Activated effector memory CD4-positive, alpha-beta T cell treated with anti-CD3 and anti-CD28 coated beads, Interleukin-2, amount 50 U/mL, for 16 hours (primary cell): ENCODE data around the gene WDR13.
"Not testable (repeated sequence)": the region's sequence is repeated elsewhere in the genome, so short reads cannot be mapped to it uniquely, and the experiment has no call there.

Experiments
- DNase-seq: peaks from one replicate; pipeline ENCODE4 v3.0.0-alpha.2; 2020

WDR13 gene

DNA sequence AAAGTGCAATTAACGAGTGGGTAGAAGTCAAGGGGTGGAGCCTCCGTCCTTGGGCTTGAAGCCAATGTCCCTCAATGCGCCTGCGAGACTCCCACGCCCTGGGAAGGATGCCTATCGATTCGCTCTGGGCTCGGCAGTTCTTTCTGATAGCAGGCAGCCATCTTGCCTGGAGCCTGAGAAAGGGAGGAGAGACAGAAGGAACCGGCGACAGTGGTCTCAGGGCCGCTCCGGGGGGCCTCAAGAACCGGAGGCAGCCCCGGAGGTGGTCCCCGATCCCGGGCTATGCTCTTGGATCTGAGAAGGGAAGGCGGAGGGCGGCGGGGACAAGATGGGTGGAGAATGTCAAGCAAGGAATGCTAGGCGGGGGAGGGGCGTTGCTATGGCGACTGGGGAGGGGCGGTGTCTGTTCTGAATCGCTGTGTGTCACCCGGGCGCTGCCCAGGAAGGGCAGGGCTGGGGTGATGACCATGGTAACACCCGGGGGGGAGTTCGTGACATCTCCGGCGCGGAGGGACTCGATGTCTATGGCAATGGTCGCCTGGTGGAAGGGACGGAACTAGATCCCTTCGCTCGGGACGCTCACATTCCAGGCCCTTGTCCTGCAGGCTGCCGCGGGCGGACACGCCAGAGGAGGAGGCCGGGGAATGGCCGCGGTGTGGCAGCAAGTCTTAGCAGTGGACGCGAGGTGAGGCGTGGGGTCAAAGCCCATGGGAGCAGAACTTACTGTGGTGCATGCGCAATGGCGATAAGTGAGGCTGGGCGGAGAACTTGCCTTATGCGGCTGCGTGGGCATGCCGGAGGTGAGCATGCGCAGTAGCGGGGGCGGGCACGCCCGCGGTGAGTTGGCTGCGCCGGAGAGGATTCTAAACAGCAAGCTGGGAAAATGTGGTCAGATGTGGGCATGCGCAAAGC lies at the start of gene WDR13:
TSS of gene WDR13 (plus strand) at position 140 of the 912 bp plus-strand sequence. CDS start at position 645, 505 bp downstream.
- DNase-seq, result peak; percentile 95

DNA sequence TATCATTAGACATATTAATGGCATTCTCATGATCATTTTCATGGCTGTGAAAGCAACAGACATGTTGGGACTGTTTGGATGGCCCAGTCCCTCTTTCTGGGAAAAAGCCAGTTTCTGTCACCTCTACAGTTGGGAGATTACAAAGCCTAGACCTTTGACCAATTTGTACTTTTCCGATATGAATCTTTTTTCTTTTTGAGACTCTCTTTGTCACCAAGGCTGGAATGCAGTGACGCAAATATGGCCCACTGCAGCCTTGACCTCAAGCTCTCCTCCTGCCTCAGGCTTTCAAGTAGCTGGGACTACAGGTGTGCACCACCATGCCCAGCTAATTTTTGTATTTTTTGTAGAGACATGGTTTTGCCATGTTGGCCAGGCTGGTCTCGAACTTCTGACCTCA lies 48.4 kb upstream of the WDR13 start:
- DNase-seq, result no peak

GRCh38 chrX:48555731-48556325 lies 41.5 kb upstream of the WDR13 start:
- not testable (repeated sequence) for DNase-seq

DNA sequence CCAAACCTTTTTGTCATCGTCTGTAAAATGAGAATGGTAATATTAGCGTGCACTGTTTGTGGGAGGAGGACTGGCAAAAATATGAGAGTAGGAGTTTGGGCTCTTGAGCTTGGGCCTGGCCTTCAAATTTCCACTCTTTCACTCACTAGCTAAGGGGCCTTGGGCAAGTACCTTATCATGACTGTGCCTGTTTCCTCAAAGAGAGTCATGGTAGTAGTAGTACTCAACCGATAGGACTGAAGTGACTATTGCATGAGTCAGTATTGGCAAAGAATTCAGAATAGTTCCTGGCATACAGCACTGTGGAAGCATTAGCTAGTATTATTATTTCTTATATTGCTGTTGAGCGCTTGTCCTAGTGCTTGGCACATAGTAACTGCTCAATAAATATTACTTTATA lies 39.0 kb upstream of the WDR13 start:
- no peak for DNase-seq

- no peak for DNase-seq
Measured at GRCh38 chrX:48559636-48560035, 37.7 kb upstream of the WDR13 start.

DNA sequence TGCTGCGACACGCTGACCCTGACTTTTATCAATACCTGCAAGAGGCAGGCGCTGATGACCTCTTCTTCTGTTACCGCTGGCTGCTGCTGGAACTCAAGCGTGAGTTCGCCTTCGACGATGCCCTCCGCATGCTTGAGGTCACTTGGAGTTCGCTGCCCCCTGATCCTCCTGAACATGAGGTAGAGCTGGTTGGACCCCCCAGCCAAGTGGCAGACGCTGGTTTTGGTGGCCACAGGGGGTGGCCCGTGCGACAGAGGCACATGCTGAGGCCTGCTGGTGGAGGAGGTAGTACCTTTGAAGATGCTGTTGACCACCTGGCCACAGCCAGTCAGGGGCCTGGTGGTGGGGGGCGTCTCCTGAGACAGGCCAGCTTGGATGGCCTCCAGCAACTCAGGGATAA lies 37.2 kb upstream of the WDR13 start:
- DNase-seq, result no peak

DNA sequence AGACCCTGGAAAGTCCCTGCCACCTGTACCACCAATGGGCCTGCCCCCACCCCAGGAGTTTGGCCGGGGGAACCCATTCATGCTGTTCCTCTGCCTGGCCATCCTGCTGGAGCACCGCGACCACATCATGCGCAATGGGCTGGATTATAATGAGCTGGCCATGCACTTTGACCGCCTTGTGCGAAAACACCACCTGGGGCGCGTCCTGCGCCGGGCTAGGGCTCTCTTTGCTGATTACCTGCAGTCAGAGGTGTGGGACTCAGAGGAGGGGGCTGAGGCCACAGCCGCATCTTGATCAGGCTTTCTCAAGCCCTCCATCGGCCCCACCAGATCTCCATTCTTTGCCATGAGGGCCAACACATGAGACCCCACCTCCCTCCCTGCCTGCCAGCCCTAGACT lies 36.6 kb upstream of the WDR13 start:
- no peak for DNase-seq

GRCh38 chrX:48569958-48570357 lies 27.3 kb upstream of the WDR13 start:
- DNase-seq, result no peak

DNA sequence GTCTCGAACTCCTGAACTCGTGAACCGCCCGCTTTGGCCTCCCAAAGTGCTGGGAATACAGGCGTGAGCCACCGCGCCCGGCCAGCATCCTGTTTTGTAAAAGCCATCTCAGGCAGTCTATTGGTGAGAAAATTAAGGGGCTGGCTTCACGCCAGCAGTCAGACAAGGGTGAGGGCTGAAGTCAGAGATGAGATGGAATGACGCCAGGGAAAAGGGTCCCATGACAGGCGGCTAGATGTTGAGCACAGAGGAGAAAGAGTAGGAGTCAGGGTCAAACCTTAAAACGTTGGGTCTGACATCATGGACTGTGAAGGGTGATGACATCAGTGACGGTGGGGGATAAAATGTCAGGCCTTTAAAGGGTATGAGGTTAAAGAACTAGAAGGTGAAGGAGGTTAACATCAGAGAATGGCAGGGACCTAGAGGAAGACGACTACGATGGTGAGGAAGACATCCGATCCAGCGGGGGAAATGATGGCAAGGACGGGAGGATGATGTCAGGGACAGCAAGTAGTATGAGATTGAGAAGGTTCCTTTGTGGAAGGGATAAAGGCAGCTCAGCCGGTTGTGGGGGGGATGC lies 23.5 kb upstream of the WDR13 start:
- DNase-seq, result peak; percentile 63

GRCh38 chrX:48574270-48575266 lies 22.7 kb upstream of the WDR13 start, which contains the start of gene RBM3:
TSS of gene RBM3 (plus strand) at chrX:48574484. CDS start at chrX:48575181, 697 bp downstream.
- peak; percentile 97 for DNase-seq

DNA sequence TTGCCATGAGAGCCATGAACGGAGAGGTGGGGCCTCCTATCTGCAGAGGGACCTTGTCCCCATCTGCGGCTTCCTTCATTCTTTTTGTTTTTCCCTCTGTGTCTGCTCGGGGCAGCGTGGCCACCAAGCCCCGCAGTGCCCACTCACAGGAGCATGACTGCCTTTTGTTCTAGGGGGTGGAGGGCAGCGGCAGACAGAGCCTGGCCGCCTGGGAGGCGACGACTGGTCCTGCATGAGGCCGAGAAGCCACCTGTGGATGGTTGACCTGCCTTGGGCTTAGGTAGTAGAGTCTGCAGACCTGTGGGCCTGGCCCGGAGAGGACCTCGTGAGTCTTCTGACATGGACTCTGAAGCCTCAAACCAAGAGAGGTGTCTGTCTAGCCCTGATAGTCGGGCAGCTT lies 21.6 kb upstream of the WDR13 start:
- DNase-seq, result no peak

- DNase-seq, result no peak
Measured at GRCh38 chrX:48576108-48576507, 21.2 kb upstream of the WDR13 start.

DNA sequence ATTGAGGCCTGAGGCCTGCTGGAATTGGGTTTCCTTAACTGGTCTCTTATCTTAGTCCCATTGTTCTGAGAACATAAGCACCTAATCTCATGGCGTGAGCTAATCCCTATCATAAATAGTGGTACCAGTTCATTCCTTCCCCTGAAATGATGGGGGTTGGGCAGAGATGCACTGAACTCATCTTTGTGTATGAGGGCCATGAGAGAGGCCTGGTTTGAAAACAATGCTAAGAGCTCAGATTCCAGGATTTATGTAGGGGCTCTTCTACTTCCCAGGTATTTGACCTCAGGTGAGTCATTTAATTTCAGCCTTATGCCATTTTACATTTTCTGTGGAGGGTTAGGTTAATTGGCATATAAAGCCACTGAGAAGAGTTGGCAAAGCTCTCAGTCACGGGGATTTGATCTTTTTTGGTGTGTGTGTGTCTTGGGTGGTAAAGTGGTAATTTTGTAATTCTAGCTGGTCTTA lies 18.6 kb upstream of the WDR13 start:
- no peak for DNase-seq

DNA sequence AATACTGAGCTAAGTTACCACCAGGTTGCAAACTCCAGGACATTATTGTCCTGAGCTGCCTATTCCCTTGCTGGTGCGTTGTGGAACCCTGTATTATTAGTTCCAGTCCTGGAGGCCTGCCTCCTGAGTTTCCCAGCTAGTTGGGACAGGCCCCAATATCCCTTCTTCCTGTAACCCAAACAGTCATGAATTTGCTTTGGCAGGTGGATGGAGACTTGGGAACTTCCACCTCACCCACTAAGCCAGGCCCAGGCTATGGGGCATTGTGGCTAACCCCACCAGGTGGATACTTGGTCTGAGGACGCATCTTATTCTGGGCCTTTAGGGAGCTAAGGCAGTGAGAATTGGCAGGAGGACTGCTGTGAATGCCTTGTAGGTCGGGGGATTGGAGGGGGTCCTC lies 18.0 kb upstream of the WDR13 start:
- DNase-seq, result no peak

DNA sequence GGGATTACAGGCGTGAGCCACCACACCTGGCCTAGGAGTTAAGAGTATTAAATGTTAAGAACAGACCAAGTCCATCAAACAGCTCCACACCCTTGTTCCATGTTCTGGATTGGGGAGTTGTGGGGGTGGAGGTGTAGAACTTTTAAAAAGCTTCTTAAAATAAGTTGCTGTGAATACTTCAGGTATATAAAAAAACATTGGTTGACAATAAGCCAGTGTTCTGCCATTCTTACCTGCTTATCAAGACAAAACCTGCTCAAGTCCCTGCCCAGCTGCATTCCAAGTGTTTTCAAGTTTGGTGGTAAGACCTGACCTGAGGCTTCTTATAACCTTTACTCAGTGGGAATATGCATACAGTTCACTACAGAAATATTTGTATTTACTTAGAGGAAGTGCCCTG lies 16.6 kb upstream of the WDR13 start:
- DNase-seq, result no peak

DNA sequence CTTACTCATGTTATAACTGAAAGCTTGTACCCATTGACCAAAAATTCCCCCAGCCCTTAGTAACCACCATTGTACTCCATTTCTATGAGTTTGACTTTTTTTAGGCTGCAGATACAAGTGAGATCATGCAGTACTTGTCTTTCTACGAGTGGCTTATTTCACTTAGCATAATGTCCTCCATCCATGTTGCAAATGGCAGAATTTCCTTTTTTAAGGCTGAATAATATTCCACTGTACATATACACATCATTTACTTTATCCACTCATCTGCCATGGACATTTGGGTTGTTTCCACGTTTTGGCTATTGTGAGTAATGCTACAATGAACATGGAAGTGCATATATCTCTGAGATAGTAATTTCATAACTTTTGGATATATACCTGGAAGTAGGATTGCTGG lies 12.6 kb upstream of the WDR13 start:
- DNase-seq, result no peak

GRCh38 chrX:48589482-48590162 lies 7.7 kb upstream of the WDR13 start:
- DNase-seq, result no peak

GRCh38 chrX:48590203-48591103 lies 6.8 kb upstream of the WDR13 start:
- DNase-seq, result no peak

DNA sequence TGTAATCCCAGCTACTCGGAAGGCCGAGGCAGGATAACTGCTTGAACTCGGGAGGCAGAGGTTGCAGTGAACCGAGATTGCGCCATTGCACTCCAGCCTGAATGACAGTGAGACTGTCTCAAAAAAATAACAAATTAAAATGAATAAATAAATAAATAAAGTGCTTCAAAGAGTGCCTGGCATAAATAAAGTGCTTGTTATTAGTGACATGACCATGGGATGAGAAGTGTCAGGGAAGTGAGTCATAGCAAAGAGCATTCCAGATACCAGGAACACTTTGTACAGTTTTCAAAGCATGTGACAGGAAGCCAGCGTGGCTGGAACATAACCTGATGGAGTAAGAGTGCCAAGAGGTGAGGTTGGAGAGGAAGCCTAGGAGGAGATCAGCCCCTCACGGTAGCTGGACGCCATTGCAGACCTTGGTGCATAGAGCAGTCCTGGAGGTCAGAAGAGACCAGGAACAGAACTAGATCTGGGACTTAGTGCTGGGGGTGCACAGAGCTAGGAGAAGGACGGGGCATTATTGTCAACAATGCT lies 6.0 kb upstream of the WDR13 start:
- DNase-seq, result no peak

DNA sequence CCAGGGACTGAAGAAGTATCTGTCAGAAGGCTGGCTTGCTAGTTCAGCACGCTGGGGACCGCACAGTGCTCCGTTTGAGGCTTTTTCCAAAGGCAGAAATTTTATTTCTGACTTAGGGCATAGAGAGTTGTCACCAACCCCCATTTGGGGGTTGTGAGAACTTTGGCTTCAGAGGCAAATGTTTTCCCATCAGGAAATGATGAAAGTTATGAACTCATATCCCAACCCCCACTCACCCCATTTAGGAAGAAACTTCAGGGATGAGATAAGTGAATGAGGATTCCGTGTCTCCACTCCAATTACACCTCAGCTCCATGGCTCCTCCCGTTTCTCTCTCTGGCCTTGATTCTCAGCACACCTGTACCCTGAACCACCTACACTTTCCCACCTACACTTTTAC lies 4.3 kb upstream of the WDR13 start:
- DNase-seq, result no peak

- DNase-seq, result no peak
Measured at GRCh38 chrX:48595929-48596328, 1.4 kb upstream of the WDR13 start.
